ENCODE results near the gene MTERF2. TPM values are rescaled to one million over a fixed set of nuclear protein-coding genes. Genes with fewer than 3 reads are reported as not detected.

Gene MTERF2
- polyA plus RNA-seq, 3 donors, result 0.54 to 1.2 (median 0.73) TPM

- H3K27ac ChIP-seq (ENCODE audit: low read depth in 1 of 2, low read length in 2 of 2), result no peak overlapping the region
- no peaks in the 10 kb centered on the region for H3K27me3 ChIP-seq (ENCODE audit: control insufficient read depth in 2 of 2, insufficient read depth in 2 of 2, low read length in 2 of 2)
- no peaks in the 10 kb centered on the region for H3K9me3 ChIP-seq (replicated peaks in 1 of 2; ENCODE audit: control insufficient read depth in 1 of 2, insufficient read depth in 1 of 2, low read length in 2 of 2)
- no peak overlapping the region for H3K4me3 ChIP-seq (replicated peaks in 1 of 3; ENCODE audit: low read depth in 2 of 3, low read length in 3 of 3)
- no peak overlapping the region for H2AFZ ChIP-seq (ENCODE audit: insufficient read depth, low read depth, low read length, poor library complexity, severe bottlenecking)
- no peak overlapping the region for H3K9ac ChIP-seq (ENCODE audit: insufficient read depth, low read length, poor library complexity, severe bottlenecking)
- no peak overlapping the region for H3K4me3 Mint-ChIP-seq
- no peaks in the 10 kb centered on the region for H3K36me3 ChIP-seq (replicated peaks in 1 of 2; ENCODE audit: control insufficient read depth in 1 of 2, insufficient read depth in 2 of 2, low read length in 2 of 2)
- H3K9me3 Mint-ChIP-seq, result no peaks in the 10 kb centered on the region
- H3K36me3 Mint-ChIP-seq, result peaks cover 0 to 9% of the 10 kb centered on the region in 2 donors
- H3K27me3 Mint-ChIP-seq (ENCODE audit: low read depth in 3 of 3), result peaks cover 0 to 6% (median 2%) of the 10 kb centered on the region in 3 donors
- intact Hi-C loops (cut with micrococcal nuclease), result no loop called here
- no peak for DNase-seq
- no peaks in the 10 kb centered on the region for H4K20me1 ChIP-seq (ENCODE audit: insufficient read depth, low read length)
- TF ChIP-seq CTCF (IDR thresholded peaks at IDR 0.05), result no peak
- H3K4me1 ChIP-seq (ENCODE audit: control insufficient read depth in 1 of 2, insufficient read depth in 2 of 2, low read length in 2 of 2), result peaks cover 0 to 5% of the 10 kb centered on the region in 2 donors
- no peak overlapping the region for H3K4me2 ChIP-seq (replicated peaks; ENCODE audit: extremely low read depth, low read length, poor library complexity, severe bottlenecking)
- peaks cover 22% of the 10 kb centered on the region for H3K79me2 ChIP-seq (ENCODE audit: insufficient read depth, low read length)
- WGBS (ENCODE audit: insufficient coverage), result 86% methylated on average over 1 of the region's 3 CpGs
- H3K4me1 Mint-ChIP-seq, result peaks cover 6% of the 10 kb centered on the region
- no peak overlapping the region for H3K27ac Mint-ChIP-seq
Observed at GRCh38 chr12:106962286-106962685, 24.7 kb downstream of the MTERF2 start.

GRCh38 chr12:106960443-106960842 is 26.5 kb downstream of the MTERF2 start:
- Histone ChIP-seq H3K4me2 (replicated peaks; ENCODE audit: extremely low read depth, low read length, poor library complexity, severe bottlenecking) (no peak overlapping the region), H3K4me3 (replicated peaks in 1 of 3; ENCODE audit: low read depth in 2 of 3, low read length in 3 of 3) (no peak overlapping the region), H4K20me1 (ENCODE audit: insufficient read depth, low read length) (no peaks in the 10 kb centered on the region), H3K9ac (ENCODE audit: insufficient read depth, low read length, poor library complexity, severe bottlenecking) (no peak overlapping the region), H3K9me3 (replicated peaks in 1 of 2; ENCODE audit: control insufficient read depth in 1 of 2, insufficient read depth in 1 of 2, low read length in 2 of 2) (no peaks in the 10 kb centered on the region), H3K4me1 (ENCODE audit: control insufficient read depth in 1 of 2, insufficient read depth in 2 of 2, low read length in 2 of 2) (peaks cover 7 to 20% of the 10 kb centered on the region in 2 donors), H3K27ac (ENCODE audit: low read depth in 1 of 2, low read length in 2 of 2) (no peak overlapping the region), H3K79me2 (ENCODE audit: insufficient read depth, low read length) (peaks cover 29% of the 10 kb centered on the region), H3K27me3 (ENCODE audit: control insufficient read depth in 2 of 2, insufficient read depth in 2 of 2, low read length in 2 of 2) (no peaks in the 10 kb centered on the region), H2AFZ (ENCODE audit: insufficient read depth, low read depth, low read length, poor library complexity, severe bottlenecking) (no peak overlapping the region), H3K36me3 (replicated peaks in 1 of 2; ENCODE audit: control insufficient read depth in 1 of 2, insufficient read depth in 2 of 2, low read length in 2 of 2) (no peaks in the 10 kb centered on the region)
- DNase-seq, result no peak
- WGBS (ENCODE audit: insufficient coverage), result no CpG with 5 or more reads among the region's 3 CpGs
- intact Hi-C loops (cut with micrococcal nuclease), result no loop called here
- H3K4me3 Mint-ChIP-seq, result no peak overlapping the region
- no peaks in the 10 kb centered on the region for H3K9me3 Mint-ChIP-seq
- H3K27ac Mint-ChIP-seq, result no peak overlapping the region
- H3K27me3 Mint-ChIP-seq (ENCODE audit: low read depth in 3 of 3), result peaks cover 5 to 21% (median 7%) of the 10 kb centered on the region in 3 donors
- peaks cover 0 to 5% of the 10 kb centered on the region in 2 donors for H3K36me3 Mint-ChIP-seq
- peaks cover 14% of the 10 kb centered on the region for H3K4me1 Mint-ChIP-seq
- no peak for TF ChIP-seq CTCF (IDR thresholded peaks at IDR 0.05)

Measured in CD14-positive monocyte (primary cell).